Esophagus squamous epithelium (tissue), 4 donors: ENCODE data around the gene NME7.

Experiments
- CTCF ChIP-seq, 6 experiments: fragments of 450-650 bp in 4 of 6; fragments of 200-600 bp in 2 of 6; sonication (generic) in 2 of 6; IDR thresholded peaks; one replicate each; pipeline ENCODE4 v1.5.1; 2016 to 2019; ENCODE audit warnings: antibody characterized with exemption in 6 of 6, mild to moderate bottlenecking in 4 of 6, moderate library complexity in 4 of 6
- POLR2A ChIP-seq, 4 donors: fragments of 450-650 bp; IDR thresholded peaks; one replicate each; pipeline ENCODE4 v1.6.1; 2017; ENCODE audit warnings: antibody characterized with exemption in 4 of 4, mild to moderate bottlenecking in 4 of 4, moderate library complexity in 3 of 4

- no peak for TF ChIP-seq CTCF (IDR thresholded peaks at IDR 0.05)
- TF ChIP-seq POLR2A (IDR thresholded peaks at IDR 0.05), result no peak
Measured at GRCh38 chr1:169308313-169309039, 59.1 kb downstream of the NME7 start.
